ENCODE data around the gene FAM217B.

DNA sequence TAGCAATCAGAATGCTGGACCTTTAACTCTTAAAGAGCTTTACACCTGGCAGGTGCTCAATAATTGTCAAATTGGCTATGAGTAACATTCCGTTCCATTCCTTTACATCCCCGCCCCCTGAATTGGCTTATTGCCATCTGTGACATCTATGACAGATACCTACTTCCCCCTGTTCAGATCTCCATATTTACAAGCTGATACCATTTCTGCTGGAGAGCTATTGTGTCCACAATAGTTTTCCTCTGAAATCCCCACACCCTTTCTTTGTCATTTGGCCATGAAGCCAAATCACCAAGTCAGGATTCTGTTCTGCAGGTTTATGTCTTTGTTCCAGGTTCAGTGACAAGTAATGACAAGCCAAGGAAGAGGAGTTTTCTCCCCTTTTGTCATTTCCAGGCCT lies 21.2 kb downstream of the FAM217B start:
- TF ChIP-seq CTCF (IDR thresholded peaks at IDR 0.05), result no peak
- no peak for TF ChIP-seq POLR2A (IDR thresholded peaks at IDR 0.05)
- no peak for TF ChIP-seq POLR2AphosphoS5 (IDR thresholded peaks at IDR 0.05)

All from sigmoid colon (tissue), 4 donors.